GM19468 (cell line): ENCODE measurements around the gene OVCA2.

Experiments
- ATAC-seq: cut with Tn5 transposase; IDR thresholded peaks from one replicate; pipeline ENCODE4 v1.9.1; 2021; ENCODE audit warnings: mild to moderate bottlenecking, moderate library complexity, moderate number of reproducible peaks; ENCODE audit not compliant: unreplicated experiment; ENCODE audit errors: extremely low read depth

The OVCA2 gene

DNA sequence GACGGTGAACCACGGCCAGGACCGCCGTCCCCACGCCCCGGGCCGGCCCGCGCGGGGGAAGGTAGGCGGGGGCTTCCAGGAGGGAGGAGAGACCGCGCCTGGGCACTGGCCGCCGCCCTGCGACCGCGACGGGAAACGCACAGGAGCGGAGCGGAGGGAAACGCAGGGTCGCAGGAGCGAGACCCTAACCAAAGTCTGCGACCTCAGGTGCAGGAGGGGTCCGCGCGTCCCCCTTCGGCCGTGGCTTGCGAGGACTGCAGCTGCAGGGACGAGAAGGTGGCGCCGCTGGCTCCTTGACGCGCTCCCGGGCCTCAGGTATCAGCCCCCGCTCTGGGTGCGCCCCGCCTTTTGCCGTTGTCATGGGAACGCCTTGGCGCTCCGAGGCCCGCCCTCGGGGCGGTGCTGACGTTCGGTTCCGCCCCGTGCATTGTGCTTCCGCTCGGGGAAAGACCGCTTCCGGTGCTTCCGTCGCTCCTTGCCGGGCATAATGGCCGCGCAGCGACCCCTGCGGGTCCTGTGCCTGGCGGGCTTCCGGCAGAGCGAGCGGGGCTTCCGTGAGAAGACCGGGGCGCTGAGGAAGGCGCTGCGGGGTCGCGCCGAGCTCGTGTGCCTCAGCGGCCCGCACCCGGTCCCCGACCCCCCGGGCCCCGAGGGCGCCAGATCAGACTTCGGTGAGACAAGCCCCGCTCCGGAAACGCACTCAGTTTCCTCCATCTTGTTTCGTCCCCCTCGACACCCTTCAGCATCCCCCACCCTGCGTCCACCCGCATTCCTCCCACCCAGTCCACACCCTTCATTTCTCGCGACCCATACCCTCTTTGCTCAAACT is at the start of gene OVCA2:
TSS of gene OVCA2 (plus strand) at position 462 of the 829 bp plus-strand sequence. CDS start at position 488, 26 bp downstream.
- peak; percentile 80 for ATAC-seq

DNA sequence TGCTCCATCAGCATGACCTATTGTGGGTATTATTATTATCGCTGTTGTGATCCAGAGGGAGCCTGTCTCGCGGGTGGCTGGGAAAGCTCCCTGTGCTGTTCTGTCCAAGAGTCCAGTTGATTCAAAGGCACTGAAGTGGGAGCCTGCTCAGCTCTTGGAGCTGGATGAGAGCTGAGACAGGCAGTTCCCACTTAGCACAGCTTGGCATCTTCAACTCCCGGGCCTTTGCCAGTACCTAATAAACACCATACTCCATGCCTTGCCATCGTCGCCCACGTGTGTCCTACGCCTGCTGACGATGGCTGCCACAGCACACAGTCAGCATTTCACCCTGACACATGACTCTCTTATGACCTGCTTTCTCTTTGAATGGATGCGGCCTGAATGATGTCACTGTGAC is 49.3 kb upstream of the OVCA2 start:
- no peak for ATAC-seq

DNA sequence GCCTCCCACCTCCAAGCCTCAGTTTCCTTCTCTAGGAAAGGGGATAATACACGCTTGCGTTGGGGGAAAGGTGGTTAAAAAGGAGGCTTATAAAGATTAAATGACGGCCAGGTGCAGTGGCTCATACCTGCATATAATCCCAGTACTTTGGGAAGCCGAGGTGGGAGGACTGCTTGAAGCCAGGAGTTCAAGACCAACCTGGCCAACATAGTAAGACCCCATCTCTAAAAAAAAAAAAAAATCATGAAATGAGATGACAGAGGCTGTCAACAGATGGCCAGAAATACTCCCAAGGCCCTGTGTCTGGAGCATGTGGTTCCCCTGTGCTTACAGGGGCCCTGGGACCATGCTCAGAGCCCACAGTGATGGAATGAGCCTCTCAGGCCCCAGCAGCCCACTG is 47.1 kb upstream of the OVCA2 start:
- no peak for ATAC-seq

DNA sequence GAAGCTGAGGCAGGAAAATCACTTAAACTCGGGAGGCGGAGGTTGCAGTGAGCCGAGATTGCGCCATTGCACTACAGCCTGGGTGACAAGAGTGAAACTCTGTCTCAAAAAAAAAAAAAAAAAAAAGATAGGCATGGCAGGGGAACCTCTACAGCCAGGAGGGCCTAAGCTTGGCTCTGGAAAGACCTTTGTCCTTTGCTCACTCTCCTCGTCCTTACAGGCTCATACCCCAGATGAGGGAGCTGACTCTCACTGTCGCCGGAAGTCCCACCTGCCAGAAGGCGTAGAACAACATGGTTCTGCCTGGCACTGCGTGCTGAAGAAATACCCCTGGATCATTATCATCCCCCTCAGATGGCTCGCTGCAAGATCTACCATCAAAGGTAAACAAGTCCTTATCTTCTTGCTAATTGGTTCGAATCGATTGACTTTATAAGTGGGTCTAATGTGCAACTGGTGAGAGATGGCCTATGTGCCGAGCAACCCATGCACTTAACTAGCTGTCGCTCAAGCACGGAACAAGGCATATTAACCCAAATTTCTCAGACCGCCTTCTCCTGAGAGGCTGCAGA is 46.4 kb upstream of the OVCA2 start:
- ATAC-seq, result no peak

DNA sequence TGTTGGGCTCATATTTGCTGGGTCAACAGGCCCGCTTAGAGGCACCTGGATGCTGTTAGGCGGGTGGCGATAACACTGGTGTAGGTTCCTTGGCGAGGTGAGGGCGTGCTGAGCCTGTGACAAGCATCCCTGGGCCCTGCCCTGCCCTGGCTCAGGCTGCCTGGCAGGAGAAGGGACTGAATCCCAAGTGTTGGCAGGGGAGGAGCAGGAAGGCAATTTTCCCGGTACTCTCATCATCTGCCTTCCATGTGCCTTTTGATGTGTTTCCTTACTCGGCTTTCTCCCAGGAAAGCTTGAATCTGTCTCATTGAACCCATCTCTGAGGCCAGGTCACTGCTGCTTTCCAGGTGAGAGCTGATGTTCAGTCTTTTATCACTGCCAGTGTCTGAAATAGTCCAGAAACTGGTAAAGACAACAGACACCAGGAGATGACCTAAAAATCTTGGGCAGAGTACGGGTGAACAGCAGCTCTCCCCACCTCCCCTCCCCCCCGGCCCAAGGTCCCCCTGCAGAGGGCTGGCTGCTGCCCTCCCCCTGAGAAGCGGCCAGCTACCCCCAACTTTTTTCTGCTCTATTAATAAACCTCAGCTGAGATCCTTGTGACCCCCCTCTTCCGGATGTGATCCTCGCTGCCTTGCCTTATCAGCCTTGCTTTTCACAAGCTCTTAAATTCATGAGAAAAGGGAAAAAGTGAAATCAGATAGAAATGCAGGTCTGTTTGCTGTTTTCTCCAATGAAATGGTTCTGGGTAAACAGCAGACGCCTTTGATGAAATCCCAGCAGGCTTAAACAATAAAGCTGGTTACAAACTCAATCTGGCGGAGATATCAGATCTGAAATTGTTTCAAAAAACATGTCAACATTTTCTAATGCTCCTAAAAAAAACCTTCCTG is 45.7 kb upstream of the OVCA2 start:
- no peak for ATAC-seq

DNA sequence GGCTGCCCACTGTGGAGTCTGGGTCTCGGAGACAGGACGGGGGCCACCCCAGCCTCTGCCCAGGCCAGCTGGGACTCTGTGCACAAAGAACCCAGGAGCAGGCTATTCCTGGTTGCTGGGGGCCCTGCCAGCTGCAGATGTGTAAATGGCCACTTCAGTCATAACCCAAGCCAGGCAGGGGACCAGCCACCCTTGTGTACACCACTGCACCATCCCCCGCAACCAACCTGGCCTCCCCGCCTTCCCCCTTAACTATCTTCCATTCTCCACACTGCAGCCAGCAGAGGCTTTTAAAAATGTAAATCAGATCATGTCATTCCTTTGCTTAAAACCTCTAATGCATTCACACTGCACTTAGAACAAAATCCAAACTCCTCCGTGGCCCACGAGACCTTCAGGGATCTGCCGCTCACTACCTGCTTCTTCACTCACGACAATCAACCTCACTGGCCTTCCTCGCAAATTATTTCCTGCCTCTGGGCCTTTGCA is 45.0 kb upstream of the OVCA2 start:
- ATAC-seq, result no peak

DNA sequence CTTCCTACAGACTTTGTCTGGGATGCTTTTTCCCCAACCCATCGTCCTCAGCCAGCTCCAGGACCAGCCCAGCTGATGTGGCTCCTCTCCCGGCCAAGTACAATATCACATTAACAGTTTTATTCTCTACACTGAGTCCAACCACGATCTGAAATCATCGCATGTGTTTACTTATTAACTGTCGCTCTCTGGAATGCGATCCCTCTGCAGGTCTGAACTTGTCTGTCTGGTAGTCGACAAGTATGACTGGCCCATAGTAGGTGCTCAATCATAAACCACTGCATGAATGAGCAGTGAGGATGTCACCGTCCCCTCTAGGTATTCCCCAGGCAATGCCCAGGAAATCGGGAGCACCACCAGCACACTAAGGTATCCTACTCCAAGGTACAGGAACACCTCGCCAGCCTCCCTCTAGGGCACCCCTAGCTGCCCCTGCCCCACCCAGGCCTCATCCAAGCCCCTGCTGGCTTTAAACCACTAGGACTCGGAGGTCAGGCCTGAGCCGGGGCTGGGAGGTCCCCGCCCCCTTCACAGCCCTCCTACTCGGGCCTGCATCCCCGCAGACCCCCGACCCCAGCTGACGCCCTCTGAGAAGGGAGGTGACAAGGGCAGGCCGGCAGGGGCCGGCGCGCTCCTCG is 44.4 kb upstream of the OVCA2 start:
- no peak for ATAC-seq

DNA sequence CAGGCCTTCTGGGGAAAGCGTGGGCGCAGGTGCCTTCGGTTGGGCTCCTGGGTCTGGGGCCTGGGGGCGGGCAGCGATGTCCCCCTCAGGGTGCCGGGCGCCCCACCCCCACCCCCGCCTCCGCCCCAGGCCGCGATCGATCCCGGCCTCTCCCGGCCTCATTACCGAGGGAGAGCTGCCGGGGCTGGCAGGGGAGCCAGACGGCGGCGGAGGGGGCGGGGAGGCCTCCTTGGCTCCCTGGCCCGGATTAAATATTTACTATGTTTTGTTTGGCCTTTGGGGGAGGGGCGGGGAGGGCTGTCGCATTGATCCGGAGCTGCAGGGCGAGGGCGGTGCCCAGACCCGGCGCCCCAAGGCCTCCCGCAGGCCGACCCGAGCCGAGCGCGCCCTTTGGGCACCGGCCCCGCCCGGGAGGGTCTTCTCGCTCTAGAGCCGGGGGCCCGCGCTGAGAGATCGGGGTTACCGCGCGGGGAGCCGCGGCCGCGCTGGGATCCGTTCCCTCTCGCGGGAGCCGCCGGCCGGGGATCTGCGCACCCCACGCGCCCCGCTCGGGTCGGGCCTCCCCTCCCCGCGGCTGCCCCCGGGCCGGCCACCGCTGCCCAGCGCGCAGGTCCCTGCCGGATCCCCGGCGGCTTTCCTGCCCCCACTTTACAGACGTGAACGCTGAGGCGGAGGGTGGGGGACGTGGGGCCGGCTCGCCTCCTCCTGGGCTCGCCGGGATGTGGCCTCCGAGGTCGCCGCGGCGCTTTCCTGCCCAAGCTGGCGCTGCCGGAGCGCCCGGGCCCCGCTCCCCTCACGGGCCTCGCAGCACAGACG is 43.7 kb upstream of the OVCA2 start:
- ATAC-seq, result no peak

DNA sequence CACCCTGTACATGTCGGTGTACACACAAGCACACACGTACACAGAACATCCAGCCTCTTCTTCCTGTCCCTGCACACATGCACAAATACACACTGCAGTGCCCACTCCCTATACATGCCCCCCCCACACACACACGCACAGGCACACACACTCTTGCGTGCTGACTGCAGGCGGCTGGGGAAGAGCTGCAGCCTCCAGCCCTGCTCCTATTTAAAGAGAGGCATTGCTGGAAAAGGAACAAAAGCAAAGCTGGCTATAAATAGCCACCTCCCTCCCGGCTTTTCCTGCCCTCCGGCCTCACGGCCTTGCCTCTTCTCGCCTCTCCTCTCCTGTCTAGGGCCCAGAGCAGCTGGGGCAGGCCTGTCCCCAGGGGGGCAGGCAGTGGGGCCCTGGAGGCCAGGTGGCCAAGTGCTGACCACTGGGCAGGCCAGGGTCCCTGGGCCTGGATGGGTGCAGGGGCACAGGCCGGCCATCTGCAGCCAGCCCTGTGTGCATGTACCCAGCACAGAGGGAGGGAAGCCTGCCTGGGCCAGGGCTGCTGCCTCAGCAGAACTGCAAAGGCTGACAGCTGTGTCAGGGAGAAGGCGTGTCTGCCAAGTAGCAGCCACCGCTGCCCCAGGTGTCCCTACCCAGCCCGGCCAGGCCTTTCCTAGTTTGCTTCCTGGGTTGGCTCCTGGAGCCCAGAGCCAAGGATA is 42.1 kb upstream of the OVCA2 start:
- ATAC-seq, result no peak

DNA sequence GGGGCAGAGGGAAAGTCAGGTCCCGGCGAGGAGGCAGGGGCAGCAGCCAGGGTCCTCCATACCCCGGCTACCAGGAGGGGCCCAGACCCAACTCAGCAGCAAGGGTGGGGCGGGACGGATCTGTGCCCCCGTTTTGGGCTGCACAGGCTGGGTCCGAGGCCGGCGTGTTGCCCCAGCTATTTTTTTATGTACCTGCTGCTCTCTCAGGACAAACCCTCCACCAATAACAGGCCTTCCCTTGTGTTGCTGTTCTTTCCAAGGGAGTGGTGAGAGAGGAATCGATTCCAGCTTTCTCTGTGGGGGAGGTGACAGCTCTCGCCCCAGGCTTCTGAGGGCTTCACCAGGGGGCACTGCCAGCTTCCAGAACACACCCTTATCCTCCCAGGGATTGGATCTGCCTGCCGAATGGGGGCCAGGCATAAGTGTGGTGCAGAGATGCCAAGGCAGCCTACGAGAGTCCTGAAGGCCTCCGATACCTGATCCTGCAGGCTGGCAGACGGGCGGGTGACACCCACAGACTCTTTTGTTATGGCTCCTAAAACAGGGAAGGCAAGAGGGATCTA is 39.0 kb upstream of the OVCA2 start:
- no peak for ATAC-seq

DNA sequence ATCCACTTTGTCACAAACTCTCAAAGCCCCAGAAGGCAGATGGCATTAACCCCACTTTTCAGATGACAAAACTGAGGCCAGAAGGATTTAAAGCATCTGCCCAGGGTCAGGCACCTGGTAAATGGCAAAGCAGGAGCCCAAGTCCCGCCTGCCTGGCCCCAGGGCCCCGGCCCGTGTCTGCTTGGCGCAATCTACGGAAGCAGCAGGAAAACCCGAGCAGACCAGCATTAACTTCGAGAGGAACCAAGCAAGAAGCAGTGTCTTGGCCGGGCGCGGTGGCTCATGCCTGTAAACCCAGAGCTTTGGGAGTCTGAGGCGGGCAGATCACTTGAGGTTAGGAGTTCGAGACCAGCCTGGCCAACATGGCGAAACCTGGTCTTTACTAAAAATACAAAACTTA is 38.3 kb upstream of the OVCA2 start:
- no peak for ATAC-seq

DNA sequence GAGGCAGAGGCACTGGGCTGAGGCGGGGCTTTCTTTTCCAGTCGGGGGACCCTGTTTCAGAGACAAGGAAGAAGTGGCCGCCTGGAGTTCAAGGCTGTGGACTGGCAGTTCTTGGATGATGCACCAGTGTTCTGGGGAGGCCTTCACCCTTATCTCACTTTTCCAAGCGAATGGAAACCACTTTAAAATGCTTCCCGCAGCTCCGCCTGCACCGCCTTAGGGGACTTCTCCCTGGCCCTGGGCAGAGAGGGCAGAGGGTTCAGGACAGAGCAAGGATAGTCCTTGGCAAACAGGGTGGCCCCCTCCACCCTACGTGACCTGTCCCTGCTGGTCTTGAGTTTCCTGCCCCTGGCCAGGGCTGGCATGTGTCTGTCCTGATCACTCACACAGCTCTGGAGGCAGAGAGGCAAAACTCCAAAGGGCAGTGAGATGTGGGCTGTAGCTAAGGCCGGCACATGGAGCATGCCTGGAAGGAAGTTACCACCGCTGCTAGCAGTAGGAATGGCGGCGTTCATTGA is 37.3 kb upstream of the OVCA2 start:
- no peak for ATAC-seq

DNA sequence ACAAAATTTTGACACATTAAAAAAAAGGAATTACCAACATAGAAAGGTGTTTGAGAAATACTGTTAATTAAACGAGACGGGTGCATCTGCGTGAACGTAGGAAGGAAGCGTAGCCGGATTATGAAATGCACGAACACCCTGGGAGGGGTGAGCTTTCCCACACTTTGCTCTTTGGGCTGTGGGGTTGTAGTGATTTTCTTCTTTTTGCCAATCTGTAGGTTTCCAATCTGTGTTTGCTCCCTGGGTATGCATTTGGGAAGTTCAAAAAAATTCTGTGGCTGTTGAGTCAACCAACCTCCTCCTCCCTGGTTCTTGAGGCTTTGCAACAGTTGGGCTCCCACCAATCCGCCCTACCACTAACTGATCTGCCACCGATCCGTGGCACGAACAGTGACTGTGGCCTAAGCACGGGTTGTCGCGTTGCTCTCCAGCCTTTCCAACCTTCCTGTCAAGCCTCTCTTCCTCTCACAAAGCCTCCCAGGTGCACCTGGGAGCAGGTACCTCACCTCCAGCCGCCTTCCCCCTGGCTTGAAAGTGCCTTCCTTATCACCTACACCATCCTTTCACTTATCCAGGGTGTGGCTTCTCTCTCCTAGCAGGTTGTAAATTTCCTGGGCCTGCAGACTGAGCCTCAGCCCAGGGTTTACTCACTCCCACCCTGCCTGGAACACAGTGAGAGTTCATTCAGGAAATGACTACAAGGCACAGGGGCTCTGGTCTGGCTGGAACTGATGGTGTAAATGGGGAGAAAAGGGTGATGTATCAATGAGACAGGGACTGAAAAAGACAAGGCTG is 33.3 kb upstream of the OVCA2 start:
- ATAC-seq, result no peak

DNA sequence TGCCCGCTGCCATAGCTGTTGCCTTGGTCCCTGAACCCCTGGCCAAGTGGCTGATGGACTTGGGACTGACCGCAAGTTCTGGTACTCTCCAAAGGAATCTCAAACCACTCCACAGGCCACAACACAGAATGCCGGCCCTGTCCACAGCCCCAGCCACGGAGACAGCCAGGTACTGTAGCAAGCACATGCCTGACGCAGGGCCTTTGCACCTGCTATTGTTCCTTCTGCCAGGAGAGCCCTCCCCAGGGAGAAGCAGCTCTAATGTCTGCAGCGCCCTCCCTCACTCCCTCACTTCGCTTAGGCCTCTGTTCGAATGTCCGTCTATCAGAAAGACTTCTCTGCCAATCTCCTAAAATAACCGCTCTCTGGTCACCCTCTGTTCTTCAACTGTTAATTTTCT is 32.1 kb upstream of the OVCA2 start:
- ATAC-seq, result no peak

DNA sequence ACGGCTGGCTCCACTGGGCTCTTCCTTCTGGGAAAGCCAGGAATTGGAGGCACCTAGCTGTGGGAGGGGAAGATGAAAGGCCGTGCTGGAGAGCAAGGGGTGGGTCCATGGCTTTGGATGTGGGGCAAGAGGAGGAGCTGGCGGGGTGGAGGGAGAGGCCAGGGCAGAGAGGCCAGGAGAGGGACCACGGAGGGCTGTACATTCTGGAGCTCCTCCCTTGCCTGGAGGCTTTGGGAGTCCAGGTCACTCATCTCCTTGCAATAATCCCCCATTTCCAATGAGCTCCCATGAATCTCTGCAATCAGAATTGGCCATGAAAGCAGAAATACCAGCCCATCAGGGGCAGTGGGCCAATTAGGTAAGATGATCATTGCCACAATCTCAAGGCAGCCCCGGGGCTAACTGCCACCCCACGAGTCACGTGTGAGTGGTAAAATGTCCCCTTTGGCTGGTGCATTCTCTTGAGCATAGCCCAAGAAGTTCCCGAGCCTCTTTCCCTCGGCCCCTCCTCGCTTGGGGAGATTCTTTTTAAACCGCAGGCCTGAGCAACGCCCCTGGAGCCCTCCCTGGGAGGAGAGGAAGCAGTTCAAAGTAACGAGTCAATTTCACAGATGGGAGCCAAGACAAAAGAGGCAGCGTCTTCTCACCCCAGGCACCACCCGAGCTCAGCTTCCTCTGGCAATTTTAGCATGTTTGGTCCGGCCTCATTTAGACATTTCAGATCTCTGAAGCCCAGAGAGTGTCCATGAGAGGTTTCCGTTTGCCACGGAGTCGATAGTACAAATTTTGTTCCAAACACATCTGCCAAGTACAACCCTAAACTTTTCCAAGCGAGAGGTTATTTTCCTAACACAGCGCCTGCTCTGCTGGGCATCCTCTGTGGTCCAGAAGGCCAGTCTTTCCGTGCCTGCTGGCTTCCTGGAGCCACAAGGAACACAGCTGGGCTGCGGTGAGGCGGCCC is 30.1 kb upstream of the OVCA2 start:
- ATAC-seq, result no peak

DNA sequence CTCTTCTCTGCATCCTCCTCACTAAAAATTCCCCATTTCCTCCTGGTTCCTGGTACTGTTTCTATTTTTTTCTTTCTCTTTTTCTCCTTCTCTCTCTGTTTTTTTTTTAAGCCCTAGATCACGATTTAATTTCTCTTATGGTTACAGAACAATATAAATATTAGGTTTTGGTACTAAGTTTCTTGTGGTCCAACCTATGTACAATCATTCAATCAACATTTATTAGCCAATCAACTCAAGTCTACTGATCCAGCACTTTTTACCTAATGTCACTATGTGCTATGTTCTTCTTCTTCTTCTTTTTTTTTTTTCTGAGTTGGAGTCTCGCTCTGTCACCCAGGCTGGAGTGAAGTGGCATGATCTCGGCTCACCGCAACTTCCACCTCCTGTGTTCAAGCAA is 29.3 kb upstream of the OVCA2 start:
- no peak for ATAC-seq
